GM12878 (cell line): ENCODE measurements around the gene E2F2. TPM values are rescaled to one million over a fixed set of nuclear protein-coding genes. Genes with fewer than 3 reads are reported as not detected.

Source experiments
- ATAC-seq: fragments of 200-7000 bp; cut with Tn5 transposase; 3 replicates; pipeline ENCODE4 v1.9.1; 2020; ENCODE audit warnings: mild to moderate bottlenecking, moderate library complexity
- BruUV-seq: library from RNA; stranded (reverse); fragments of 400-500 nt; replicated peaks from 2 replicates; lab custom pipeline; 2021; lab: Mats Ljungman, UMichigan
- CTCF ChIA-PET: fragments of 300-600 bp; sonication (Branson Sonifier 250); formaldehyde crosslinking; extraction: SDS; loops from one replicate; lab custom pipeline; 2021; ENCODE audit warnings: inconsistent platforms; lab: Yijun Ruan, JAX
- POLR2A ChIA-PET: fragments of 350-600 bp; formaldehyde crosslinking; extraction: SDS; loops from one replicate; lab custom pipeline; 2021; ENCODE audit warnings: inconsistent platforms; lab: Charles Lee
- RAD21 ChIA-PET: fragments of 300-600 bp; sonication (Branson Sonifier 250); formaldehyde crosslinking; loops from one replicate; lab custom pipeline; 2023; ENCODE audit warnings: antibody characterized with exemption; ENCODE audit not compliant: unreplicated experiment; lab: Charles Lee
- SMC1A ChIA-PET: fragments of 300-600 bp; sonication (Branson Sonifier 250); formaldehyde crosslinking; loops from one replicate; lab custom pipeline; 2023; ENCODE audit not compliant: unreplicated experiment, uncharacterized antibody; lab: Charles Lee
- DNase-seq: peaks from one replicate; pipeline ENCODE4 v3.0.0-alpha.2; 2011; ENCODE audit warnings: low read depth, low spot score
- FAIRE-seq: peaks from 3 replicates; lab custom pipeline; 2011; peaks lifted over from hg19 to GRCh38; lab: Jason Lieb, UNC
- H2AFZ ChIP-seq: 2 replicates; pipeline ENCODE4 v1.6.0; 2011; ENCODE audit warnings: low read depth, low read length, control low read depth; ENCODE audit not compliant: control insufficient read depth
- H3K27ac ChIP-seq: 2 replicates; pipeline ENCODE4 v1.5.1; 2011; ENCODE audit warnings: control low read depth; ENCODE audit not compliant: control insufficient read depth, insufficient read depth
- H3K27me3 ChIP-seq, 2 experiments: replicated peaks in 1 of 2; 2 replicates each; pipeline versions ENCODE4 v1.6.0 to v1.6.1; 2011; ENCODE audit warnings: low read length in 1 of 2; ENCODE audit not compliant: control insufficient read depth in 2 of 2, insufficient read depth in 2 of 2
- H3K36me3 ChIP-seq, 2 experiments: 2 replicates each; pipeline ENCODE4 v1.5.1; 2011; ENCODE audit warnings: low read length in 1 of 2; ENCODE audit not compliant: control insufficient read depth in 2 of 2, insufficient read depth in 2 of 2
- H3K4me1 ChIP-seq: 2 replicates; pipeline ENCODE4 v1.6.1; 2011; ENCODE audit warnings: mild to moderate bottlenecking, low read length, moderate library complexity, mixed read lengths; ENCODE audit not compliant: control insufficient read depth, insufficient read depth
- H3K4me2 ChIP-seq: 2 replicates; pipeline ENCODE4 v1.6.0; 2011; ENCODE audit warnings: control low read depth; ENCODE audit not compliant: control insufficient read depth, insufficient read depth
- H3K4me3 ChIP-seq: fragments of 200-600 bp; sonication (generic); 2 replicates; pipeline ENCODE4 v1.5.1; 2016
- H3K79me2 ChIP-seq: 2 replicates; pipeline ENCODE4 v1.6.0; 2011; ENCODE audit warnings: low read length; ENCODE audit not compliant: control insufficient read depth, insufficient read depth
- H3K9ac ChIP-seq: 2 replicates; pipeline ENCODE4 v1.8.0; 2011; ENCODE audit warnings: low read length, control low read depth, mixed read lengths; ENCODE audit not compliant: control insufficient read depth, insufficient read depth
- H3K9me3 ChIP-seq: replicated peaks from 3 replicates; pipeline ENCODE4 v1.5.1; 2011; ENCODE audit warnings: mild to moderate bottlenecking, low read length; ENCODE audit not compliant: control insufficient read depth, insufficient read depth
- H4K20me1 ChIP-seq: 2 replicates; pipeline ENCODE4 v1.6.0; 2011; ENCODE audit not compliant: control insufficient read depth, insufficient read depth
- BMI1 ChIP-seq: fragments of 450-650 bp; IDR thresholded peaks from 2 replicates; pipeline ENCODE4 v1.6.1; 2016; ENCODE audit warnings: mild to moderate bottlenecking, moderate library complexity, borderline replicate concordance
- EGR1 ChIP-seq, 2 experiments: IDR thresholded peaks; 1 replicate in 1 of 2; 2 replicates in 1 of 2; pipeline ENCODE4 v1.6.1; 2011 to 2012; ENCODE audit warnings: low read depth in 2 of 2, low read length in 2 of 2, borderline replicate concordance in 1 of 2, mild to moderate bottlenecking in 1 of 2, moderate library complexity in 1 of 2
- EZH2 ChIP-seq: IDR thresholded peaks from 2 replicates; pipeline ENCODE4 v1.6.1; 2012; ENCODE audit warnings: low read depth, mild to moderate bottlenecking, control low read depth, inconsistent platforms, low read length, borderline replicate concordance; ENCODE audit not compliant: control insufficient read depth
- RB1 ChIP-seq: fragments of 450-650 bp; formaldehyde crosslinking; IDR thresholded peaks from 2 replicates; pipeline ENCODE4 v1.6.1; 2017; ENCODE audit warnings: mild to moderate bottlenecking, borderline replicate concordance
- SMC3 ChIP-seq: IDR thresholded peaks from 2 replicates; pipeline ENCODE4 v1.6.1; 2011; ENCODE audit warnings: low read length, improper control_type of control experiment, borderline replicate concordance
- SP1 ChIP-seq: IDR thresholded peaks from one replicate; pipeline ENCODE4 v1.6.1; 2011; ENCODE audit warnings: low read depth, low read length
- TCF12 ChIP-seq: IDR thresholded peaks from 2 replicates; pipeline ENCODE4 v1.6.1; 2011; ENCODE audit warnings: low read depth, mild to moderate bottlenecking, low read length
- ZNF24 ChIP-seq: fragments of 450-650 bp; IDR thresholded peaks from 2 replicates; pipeline ENCODE4 v1.6.1; 2017; ENCODE audit warnings: antibody characterized with exemption, mild to moderate bottlenecking
- ZZZ3 ChIP-seq: IDR thresholded peaks from 2 replicates; pipeline ENCODE4 v1.6.1; 2011; ENCODE audit warnings: low read depth; ENCODE audit not compliant: control insufficient read depth, insufficient read length
- WGBS: methylation state at CpG from one replicate; pipeline ENCODE4 v1.1.6; 2016; ENCODE audit warnings: low lambda C conversion rate; ENCODE audit not compliant: insufficient replicate concordance, insufficient coverage; ENCODE audit errors: missing lambda C conversion rate; 5-methylcytosine and 5-hydroxymethylcytosine counted together
- in situ Hi-C: fragments of 300-500 bp; cut with MboI; formaldehyde crosslinking; loops from 9 replicates; pipeline ENCODE4 v1.14.3; 2018; ENCODE audit warnings: mixed read lengths
- intact Hi-C: fragments of 100-400 bp; cut with micrococcal nuclease; formaldehyde crosslinking; loops from one replicate; pipeline ENCODE4 v1.14.2; 2022; ENCODE audit not compliant: unreplicated experiment
- polyA plus RNA-seq, 11 experiments: library from polyadenylated mRNA; depleted of rRNA in 4 of 11; unstranded in 6 of 11; stranded (reverse) in 5 of 11; fragments of >200 nt; fragmentation: Nextera tagmentation in 4 of 11; fragmentation: Illumina TruSeq in 1 of 11; extraction: Ambion mirVana in 4 of 11; extraction: Trizol in 1 of 11; gene quantifications; 1 replicate in 1 of 11; 2 replicates in 10 of 11; pipeline versions ENCODE4 v1.2.1 to v1.2.3, GENCODE V29; 2011 to 2016; ENCODE audit warnings: inconsistent platforms in 2 of 11, missing spikeins in 2 of 11, low read depth in 1 of 11
- total RNA-seq, 4 experiments: library from RNA; depleted of rRNA in 3 of 4; stranded (reverse); fragments of >200 nt in 3 of 4; fragmentation: Illumina TruSeq in 1 of 4; extraction: Trizol in 1 of 4; gene quantifications; 2 replicates each; pipeline versions ENCODE4 v1.2.1 to v1.2.3, GENCODE V29; 2013 to 2021
- TF ChIP-seq, protein P1 (sequence below): fragments of 450-650 bp; IDR thresholded peaks from 2 replicates; pipeline ENCODE4 v1.6.1; 2018; ENCODE audit warnings: mild to moderate bottlenecking, low read depth, moderate library complexity; ENCODE audit not compliant: partially characterized antibody
- TF ChIP-seq, protein P2 (sequence below): IDR thresholded peaks from 2 replicates; pipeline ENCODE4 v1.6.1; 2011; ENCODE audit warnings: borderline replicate concordance, low read depth, mild to moderate bottlenecking, moderate library complexity, mixed read lengths, low read length; ENCODE audit not compliant: insufficient read depth; ENCODE audit errors: extremely low read length
- TF ChIP-seq, protein P3 (sequence below): IDR thresholded peaks from 2 replicates; pipeline ENCODE4 v1.6.1; 2012; ENCODE audit warnings: low read length, inconsistent platforms

Gene E2F2
- total and polyA plus RNA-seq, 10 of the 15 experiments (the other 5 are each of a cell fraction or from before 2014, with no cell fraction given) = 3.8 to 27.2 (median 14.6) TPM

DNA sequence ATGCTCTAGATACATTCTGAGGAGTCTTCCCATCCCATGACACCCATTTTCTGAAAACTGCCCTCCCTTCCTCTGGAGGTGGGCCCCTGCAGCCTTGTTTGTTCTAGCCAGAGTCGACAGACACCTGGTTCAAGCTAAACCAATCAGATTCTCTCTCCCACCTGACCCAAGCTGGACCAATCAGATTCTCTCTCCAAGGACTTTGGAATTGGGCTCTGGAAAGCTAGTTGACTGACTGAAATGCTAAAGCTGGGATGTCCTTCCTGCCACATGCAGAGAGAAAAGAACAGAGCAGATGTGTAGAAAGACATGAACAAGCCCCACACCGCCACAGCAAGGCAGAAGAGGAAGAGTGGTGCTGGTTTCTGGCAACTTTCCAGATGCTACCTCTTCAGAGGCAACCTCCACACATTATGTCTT, 71.7 kb downstream of the E2F2 start:
- Histone ChIP-seq H3K9ac (no peak overlapping the region), H3K9me3 (no peaks in the 10 kb centered on the region), H4K20me1 (no peaks in the 10 kb centered on the region), H3K79me2 (no peaks in the 10 kb centered on the region), H3K27me3 (peaks cover 2% of the 10 kb centered on the region in 2 experiments; a peak in 2 of 4 replicates), H3K27ac (no peak overlapping the region), H2AFZ (no peak overlapping the region), H3K4me3 (no peak overlapping the region), H3K4me1 (no peaks in the 10 kb centered on the region), H3K4me2 (no peak overlapping the region), H3K36me3 (no peaks in the 10 kb centered on the region)
- ChIA-PET SMC1A (no interaction called here), POLR2A (no interaction called here), RAD21 (interaction anchor here (0.6 kb wide), 1 partner anchor 19 kb away, joined by 4 read pairs; no protein-coding TSS in a partner anchor), CTCF (interaction anchor here (0.6 to 0.7 kb wide), 2 partner anchors 1278 to 1604 kb away, joined by 3 read pairs; no protein-coding TSS in a partner anchor)
- TF ChIP-seq SP1 (no peak), BMI1 (no peak), ZZZ3 (no peak), SMC3 (no peak), EZH2 (no peak), RB1 (no peak), TCF12 (no peak), EGR1 (IDR thresholded peaks at IDR 0.05; ENCODE audit: borderline replicate concordance in 1 of 2, low read depth in 2 of 2, low read length in 2 of 2) (no peak), ZNF24 (no peak)
- TF ChIP-seq, protein P1, sequence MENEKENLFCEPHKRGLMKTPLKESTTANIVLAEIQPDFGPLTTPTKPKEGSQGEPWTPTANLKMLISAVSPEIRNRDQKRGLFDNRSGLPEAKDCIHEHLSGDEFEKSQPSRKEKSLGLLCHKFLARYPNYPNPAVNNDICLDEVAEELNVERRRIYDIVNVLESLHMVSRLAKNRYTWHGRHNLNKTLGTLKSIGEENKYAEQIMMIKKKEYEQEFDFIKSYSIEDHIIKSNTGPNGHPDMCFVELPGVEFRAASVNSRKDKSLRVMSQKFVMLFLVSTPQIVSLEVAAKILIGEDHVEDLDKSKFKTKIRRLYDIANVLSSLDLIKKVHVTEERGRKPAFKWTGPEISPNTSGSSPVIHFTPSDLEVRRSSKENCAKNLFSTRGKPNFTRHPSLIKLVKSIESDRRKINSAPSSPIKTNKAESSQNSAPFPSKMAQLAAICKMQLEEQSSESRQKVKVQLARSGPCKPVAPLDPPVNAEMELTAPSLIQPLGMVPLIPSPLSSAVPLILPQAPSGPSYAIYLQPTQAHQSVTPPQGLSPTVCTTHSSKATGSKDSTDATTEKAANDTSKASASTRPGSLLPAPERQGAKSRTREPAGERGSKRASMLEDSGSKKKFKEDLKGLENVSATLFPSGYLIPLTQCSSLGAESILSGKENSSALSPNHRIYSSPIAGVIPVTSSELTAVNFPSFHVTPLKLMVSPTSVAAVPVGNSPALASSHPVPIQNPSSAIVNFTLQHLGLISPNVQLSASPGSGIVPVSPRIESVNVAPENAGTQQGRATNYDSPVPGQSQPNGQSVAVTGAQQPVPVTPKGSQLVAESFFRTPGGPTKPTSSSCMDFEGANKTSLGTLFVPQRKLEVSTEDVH = no peak
- TF ChIP-seq, protein P2, sequence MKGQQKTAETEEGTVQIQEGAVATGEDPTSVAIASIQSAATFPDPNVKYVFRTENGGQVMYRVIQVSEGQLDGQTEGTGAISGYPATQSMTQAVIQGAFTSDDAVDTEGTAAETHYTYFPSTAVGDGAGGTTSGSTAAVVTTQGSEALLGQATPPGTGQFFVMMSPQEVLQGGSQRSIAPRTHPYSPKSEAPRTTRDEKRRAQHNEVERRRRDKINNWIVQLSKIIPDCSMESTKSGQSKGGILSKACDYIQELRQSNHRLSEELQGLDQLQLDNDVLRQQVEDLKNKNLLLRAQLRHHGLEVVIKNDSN = no peak
- TF ChIP-seq, protein P3, sequence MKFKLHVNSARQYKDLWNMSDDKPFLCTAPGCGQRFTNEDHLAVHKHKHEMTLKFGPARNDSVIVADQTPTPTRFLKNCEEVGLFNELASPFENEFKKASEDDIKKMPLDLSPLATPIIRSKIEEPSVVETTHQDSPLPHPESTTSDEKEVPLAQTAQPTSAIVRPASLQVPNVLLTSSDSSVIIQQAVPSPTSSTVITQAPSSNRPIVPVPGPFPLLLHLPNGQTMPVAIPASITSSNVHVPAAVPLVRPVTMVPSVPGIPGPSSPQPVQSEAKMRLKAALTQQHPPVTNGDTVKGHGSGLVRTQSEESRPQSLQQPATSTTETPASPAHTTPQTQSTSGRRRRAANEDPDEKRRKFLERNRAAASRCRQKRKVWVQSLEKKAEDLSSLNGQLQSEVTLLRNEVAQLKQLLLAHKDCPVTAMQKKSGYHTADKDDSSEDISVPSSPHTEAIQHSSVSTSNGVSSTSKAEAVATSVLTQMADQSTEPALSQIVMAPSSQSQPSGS = no peak
- DNase-seq (no peak), ATAC-seq (no peak), FAIRE-seq (no peak)
- in situ Hi-C loops = no loop called here
- no TSS peak for BruUV-seq
- WGBS = 0% methylated on average over 2 of the region's 2 CpGs
- intact Hi-C loops = no loop called here
